MCF 10A (cell line): ENCODE results near the gene ADM5. TPM values are rescaled to one million over a fixed set of nuclear protein-coding genes. Genes with fewer than 3 reads are reported as not detected.

Source experiments
- BruUV-seq: library from RNA; stranded (reverse); fragments of 400-500 nt; replicated peaks from 2 replicates; lab custom pipeline; 2021; lab: Mats Ljungman, UMichigan
- CTCF ChIA-PET: fragments of 300-600 bp; sonication (Branson Sonifier 250); formaldehyde crosslinking; extraction: SDS; loops from one replicate; lab custom pipeline; 2021; ENCODE audit warnings: antibody characterized with exemption, inconsistent platforms; lab: Yijun Ruan, JAX
- POLR2A ChIA-PET: fragments of 300-600, 350-650 bp; sonication (Branson Sonifier 250); formaldehyde crosslinking; extraction: SDS; loops from one replicate; lab custom pipeline; 2020; ENCODE audit warnings: antibody characterized with exemption, inconsistent platforms; lab: Yijun Ruan, JAX
- DNase-seq: peaks from one replicate; pipeline ENCODE4 v3.0.0-alpha.2; 2018; ENCODE audit not compliant: unreplicated experiment
- H3K27ac Mint-ChIP-seq: one replicate; pipeline ENCODE4 v1.8.0; 2022; ENCODE audit warnings: mild to moderate bottlenecking, low read depth, mixed read lengths; ENCODE audit not compliant: unreplicated experiment
- H3K27me3 Mint-ChIP-seq: one replicate; pipeline ENCODE4 v1.8.0; 2022; ENCODE audit warnings: mixed read lengths; ENCODE audit not compliant: insufficient read depth, unreplicated experiment
- H3K36me3 Mint-ChIP-seq: one replicate; pipeline ENCODE4 v1.8.0; 2022; ENCODE audit warnings: mild to moderate bottlenecking, moderate library complexity, mixed read lengths; ENCODE audit not compliant: insufficient read depth, unreplicated experiment
- H3K4me1 Mint-ChIP-seq: one replicate; pipeline ENCODE4 v1.8.0; 2022; ENCODE audit warnings: mixed read lengths; ENCODE audit not compliant: insufficient read depth, unreplicated experiment
- H3K4me3 Mint-ChIP-seq: one replicate; pipeline ENCODE4 v1.8.0; 2022; ENCODE audit warnings: mild to moderate bottlenecking, moderate library complexity, mixed read lengths; ENCODE audit not compliant: unreplicated experiment
- H3K9me3 Mint-ChIP-seq: one replicate; pipeline ENCODE4 v1.8.0; 2022; ENCODE audit warnings: mixed read lengths; ENCODE audit not compliant: unreplicated experiment
- CTCF ChIP-seq: fragments of 200-600 bp; IDR thresholded peaks from one replicate; pipeline ENCODE4 v1.8.0; 2022; ENCODE audit warnings: antibody characterized with exemption, mild to moderate bottlenecking; ENCODE audit not compliant: unreplicated experiment
- intact Hi-C: fragments of 100-400 bp; cut with micrococcal nuclease; formaldehyde crosslinking; loops from 2 replicates; pipeline ENCODE4 v1.14.1; 2022
- total RNA-seq: library from RNA; stranded (reverse); gene quantifications from 2 replicates; pipeline ENCODE4 v1.2.3, GENCODE V29; 2022

The ADM5 gene
- total RNA-seq, 1 experiment from 2014 or later, result 1.8 TPM

DNA sequence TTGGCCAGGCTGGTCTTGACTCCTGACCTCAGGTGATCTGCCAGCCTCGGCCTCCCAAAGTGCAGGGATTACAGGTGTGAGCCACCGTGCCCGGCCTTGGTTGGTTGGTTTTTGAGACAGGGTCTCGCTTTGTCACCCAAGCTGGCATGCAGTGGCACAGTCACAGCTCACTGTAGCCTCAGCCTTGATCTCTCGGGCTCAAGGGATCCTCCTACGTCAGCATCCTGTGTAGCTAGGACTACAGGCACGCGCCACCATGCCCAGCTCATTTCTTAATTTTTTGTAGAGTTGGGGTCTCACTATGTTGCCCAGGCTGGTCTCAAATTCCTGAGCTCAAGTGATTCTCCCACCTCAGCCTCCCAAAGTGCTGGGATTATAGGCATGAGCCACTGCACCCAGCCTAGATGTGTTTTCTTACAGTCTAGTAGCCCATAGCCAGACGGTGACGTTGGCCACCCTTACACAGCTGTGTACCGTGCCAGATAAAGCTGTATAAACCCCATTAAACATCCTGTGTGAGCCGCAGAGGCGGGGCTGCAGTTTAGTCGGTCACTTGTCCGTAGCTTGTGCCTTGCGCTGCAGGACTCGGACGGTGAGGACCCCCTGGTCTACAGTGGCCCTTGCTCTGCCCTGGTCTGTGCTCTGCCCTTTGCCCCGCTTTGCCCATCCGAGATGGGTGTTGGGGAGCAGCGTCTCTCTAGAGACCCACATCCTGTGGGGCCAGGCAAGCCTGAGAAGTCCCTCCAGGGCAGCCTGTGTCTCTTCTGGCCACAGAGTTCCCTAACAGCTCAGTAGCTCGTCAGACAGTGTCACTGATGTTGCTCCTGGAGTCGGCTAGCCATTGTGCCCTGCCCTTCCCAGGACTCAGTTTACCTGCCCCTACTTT lies 33.6 kb upstream of the ADM5 start:
- intact Hi-C loops, result no loop called here
- Mint-ChIP-seq H3K4me1 (no peaks in the 10 kb centered on the region), H3K9me3 (no peaks in the 10 kb centered on the region), H3K27me3 (no peaks in the 10 kb centered on the region), H3K4me3 (no peak overlapping the region), H3K27ac (no peak overlapping the region), H3K36me3 (peaks cover 56% of the 10 kb centered on the region)
- no peak for DNase-seq
- no TSS peak for BruUV-seq
- CTCF ChIA-PET, result interaction anchor here (0.7 to 1.8 kb wide), 4 partner anchors 9 to 211 kb away, joined by 3 to 7 read pairs (median 4); no protein-coding TSS in a partner anchor
- TF ChIP-seq CTCF, result no peak
- POLR2A ChIA-PET, result interaction anchor here (0.5 to 11.4 kb wide), 7 partner anchors 8 to 77 kb away, joined by 3 to 167 read pairs (median 4); partner anchors contain the start of genes BCL2L12, IRF3, PRR12 and RRAS

GRCh38 chr19:49656456-49657109 lies 32.8 kb upstream of the ADM5 start:
- TF ChIP-seq CTCF, result no peak
- H3K27ac Mint-ChIP-seq, result no peak overlapping the region
- no peaks in the 10 kb centered on the region for H3K4me1 Mint-ChIP-seq
- POLR2A ChIA-PET, result interaction anchor here (0.5 to 11.4 kb wide), 4 partner anchors 7 to 77 kb away, joined by 3 to 167 read pairs (median 5); partner anchors contain the start of genes RRAS and SCAF1
- H3K36me3 Mint-ChIP-seq, result peaks cover 57% of the 10 kb centered on the region
- intact Hi-C loops, result no loop called here
- BruUV-seq, result no TSS peak
- H3K27me3 Mint-ChIP-seq, result no peaks in the 10 kb centered on the region
- CTCF ChIA-PET, result interaction anchor here (1.1 kb wide), 2 partner anchors 9 to 212 kb away, joined by 3 to 4 read pairs; no protein-coding TSS in a partner anchor
- H3K9me3 Mint-ChIP-seq, result no peaks in the 10 kb centered on the region
- no peak for DNase-seq
- H3K4me3 Mint-ChIP-seq, result no peak overlapping the region

- intact Hi-C loops, result no loop called here
- TF ChIP-seq CTCF, result no peak
- BruUV-seq, result no TSS peak
- Mint-ChIP-seq H3K9me3 (no peaks in the 10 kb centered on the region), H3K27ac (no peak overlapping the region), H3K4me1 (no peaks in the 10 kb centered on the region), H3K27me3 (no peaks in the 10 kb centered on the region), H3K36me3 (peaks cover 56% of the 10 kb centered on the region), H3K4me3 (no peak overlapping the region)
- CTCF ChIA-PET, result interaction anchor here (0.6 to 1.1 kb wide), 3 partner anchors 10 to 497 kb away, joined by 3 read pairs; no protein-coding TSS in a partner anchor
- POLR2A ChIA-PET, result interaction anchor here (11.4 kb wide), 1 partner anchor 16 kb away, joined by 167 read pairs; the partner anchor contains the start of genes RRAS and SCAF1
- DNase-seq, result no peak
Measured at GRCh38 chr19:49657493-49658138, 31.8 kb upstream of the ADM5 start.
